ENCODE results near the gene EFCAB14. TPM values are rescaled to one million over a fixed set of nuclear protein-coding genes. Genes with fewer than 3 reads are reported as not detected.

Gene EFCAB14
- total RNA-seq, 1 donor from 2014 or later = 50.7 TPM

DNA sequence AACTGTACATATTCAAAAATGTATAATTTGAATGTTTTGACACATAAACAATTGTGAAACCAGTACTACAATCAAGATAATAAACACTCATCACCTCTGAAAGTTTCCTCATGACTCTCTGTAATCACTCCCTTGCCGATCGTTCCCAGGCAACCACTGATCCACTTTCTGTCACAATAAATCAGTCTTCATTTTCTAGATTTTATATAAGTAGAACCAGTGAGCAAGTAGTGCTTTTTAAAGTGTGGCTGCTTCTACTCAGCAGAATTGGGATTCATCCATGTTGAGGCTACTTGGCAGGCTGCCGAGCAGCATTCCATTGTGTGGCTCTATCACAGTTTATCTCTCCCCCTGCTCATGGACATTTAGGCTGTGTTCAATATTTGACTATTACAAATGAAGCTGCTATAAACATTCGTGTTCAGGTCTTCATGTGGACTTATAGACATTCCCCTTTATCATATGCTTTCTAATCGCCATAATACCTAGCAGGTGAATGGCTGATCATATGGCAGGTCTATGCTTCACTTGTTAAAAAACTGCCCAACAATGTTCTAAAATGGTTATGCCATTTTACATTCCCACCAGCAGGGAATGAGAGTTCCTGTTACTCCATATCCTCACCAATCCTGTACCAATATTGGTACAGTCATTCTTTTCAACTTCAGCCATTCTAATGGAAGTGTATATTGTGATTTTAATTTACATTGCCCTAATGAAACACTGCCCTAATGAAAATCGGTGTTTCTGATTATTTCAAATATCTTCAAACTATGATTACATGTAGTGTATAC, 26.7 kb downstream of the EFCAB14 start:
- Histone ChIP-seq H3K27ac (ENCODE audit: low read depth, low read length) (no peak overlapping the region), H3K79me2 (ENCODE audit: insufficient read depth, low read length) (peaks cover 2% of the 10 kb centered on the region), H2AFZ (ENCODE audit: low read depth, low read length) (no peak overlapping the region), H3K4me2 (ENCODE audit: low read length) (no peak overlapping the region), H4K20me1 (ENCODE audit: insufficient read depth, low read length) (peaks cover 48% of the 10 kb centered on the region), H3K9me3 (ENCODE audit: insufficient read depth, low read depth, low read length) (no peaks in the 10 kb centered on the region), H3K36me3 (ENCODE audit: insufficient read depth, low read length) (peaks cover 48% of the 10 kb centered on the region), H3K4me1 (ENCODE audit: insufficient read depth, low read length) (no peaks in the 10 kb centered on the region), H3K9ac (ENCODE audit: low read length) (no peak overlapping the region), H3K27me3 (ENCODE audit: insufficient read depth, low read length) (no peaks in the 10 kb centered on the region), H3K4me3 (ENCODE audit: insufficient read depth, low read depth, low read length) (no peak overlapping the region)
- Mint-ChIP-seq H3K4me1 (ENCODE audit: low read depth, unreplicated experiment) (peaks cover 18% of the 10 kb centered on the region), H3K27ac (ENCODE audit: unreplicated experiment) (no peak overlapping the region), H3K9me3 (ENCODE audit: unreplicated experiment) (no peaks in the 10 kb centered on the region), H3K36me3 (ENCODE audit: low read depth, unreplicated experiment) (peaks cover 11% of the 10 kb centered on the region), H3K27me3 (ENCODE audit: low read depth, unreplicated experiment) (no peaks in the 10 kb centered on the region), H3K4me3 (ENCODE audit: unreplicated experiment) (no peak overlapping the region)
- FAIRE-seq (no peak), DNase-seq (ENCODE audit: low read depth) (peak; percentile 16)
- TF ChIP-seq, protein P1, sequence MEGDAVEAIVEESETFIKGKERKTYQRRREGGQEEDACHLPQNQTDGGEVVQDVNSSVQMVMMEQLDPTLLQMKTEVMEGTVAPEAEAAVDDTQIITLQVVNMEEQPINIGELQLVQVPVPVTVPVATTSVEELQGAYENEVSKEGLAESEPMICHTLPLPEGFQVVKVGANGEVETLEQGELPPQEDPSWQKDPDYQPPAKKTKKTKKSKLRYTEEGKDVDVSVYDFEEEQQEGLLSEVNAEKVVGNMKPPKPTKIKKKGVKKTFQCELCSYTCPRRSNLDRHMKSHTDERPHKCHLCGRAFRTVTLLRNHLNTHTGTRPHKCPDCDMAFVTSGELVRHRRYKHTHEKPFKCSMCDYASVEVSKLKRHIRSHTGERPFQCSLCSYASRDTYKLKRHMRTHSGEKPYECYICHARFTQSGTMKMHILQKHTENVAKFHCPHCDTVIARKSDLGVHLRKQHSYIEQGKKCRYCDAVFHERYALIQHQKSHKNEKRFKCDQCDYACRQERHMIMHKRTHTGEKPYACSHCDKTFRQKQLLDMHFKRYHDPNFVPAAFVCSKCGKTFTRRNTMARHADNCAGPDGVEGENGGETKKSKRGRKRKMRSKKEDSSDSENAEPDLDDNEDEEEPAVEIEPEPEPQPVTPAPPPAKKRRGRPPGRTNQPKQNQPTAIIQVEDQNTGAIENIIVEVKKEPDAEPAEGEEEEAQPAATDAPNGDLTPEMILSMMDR (IDR thresholded peaks at IDR 0.05; ENCODE audit: insufficient read depth, low read depth, low read length) = peak; percentile 31
- no peak for TF ChIP-seq EZH2 (IDR thresholded peaks at IDR 0.05; ENCODE audit: insufficient read depth, low read length)

DNA sequence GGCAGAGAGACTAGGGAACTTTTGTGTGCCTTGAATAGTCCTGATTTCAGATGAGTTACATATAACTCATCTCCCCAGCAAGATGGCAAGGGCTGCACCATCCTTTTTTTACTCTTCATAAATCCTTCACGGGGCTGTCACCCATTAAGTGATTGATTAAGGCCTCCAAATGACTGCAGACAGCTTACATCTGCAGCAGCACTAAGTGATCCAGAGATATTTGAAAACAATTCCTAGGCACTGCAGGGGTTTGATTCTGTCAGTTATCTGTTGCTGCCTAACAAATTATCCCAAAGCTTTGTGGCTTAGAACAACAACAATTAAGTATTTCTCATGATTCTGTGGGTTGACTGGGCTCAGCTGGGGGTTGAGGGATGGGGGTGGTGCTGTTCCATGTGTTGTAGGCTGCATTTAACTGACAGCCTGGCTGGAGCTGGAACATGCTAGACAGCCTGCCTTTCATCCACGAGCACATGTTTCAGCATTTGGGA, 27.9 kb downstream of the EFCAB14 start:
- no peak overlapping the region for H2AFZ ChIP-seq (ENCODE audit: low read depth, low read length)
- Mint-ChIP-seq H3K27ac (ENCODE audit: unreplicated experiment) (no peak overlapping the region), H3K4me3 (ENCODE audit: unreplicated experiment) (no peak overlapping the region), H3K36me3 (ENCODE audit: low read depth, unreplicated experiment) (peaks cover 11% of the 10 kb centered on the region), H3K4me1 (ENCODE audit: low read depth, unreplicated experiment) (peaks cover 18% of the 10 kb centered on the region), H3K9me3 (ENCODE audit: unreplicated experiment) (no peaks in the 10 kb centered on the region), H3K27me3 (ENCODE audit: low read depth, unreplicated experiment) (no peaks in the 10 kb centered on the region)
- no peak overlapping the region for H3K4me2 ChIP-seq (ENCODE audit: low read length)
- H3K79me2 ChIP-seq (ENCODE audit: insufficient read depth, low read length) = peaks cover 2% of the 10 kb centered on the region
- H3K4me3 ChIP-seq (ENCODE audit: insufficient read depth, low read depth, low read length) = no peak overlapping the region
- no peak overlapping the region for H3K27ac ChIP-seq (ENCODE audit: low read depth, low read length)
- no peak for TF ChIP-seq EZH2 (IDR thresholded peaks at IDR 0.05; ENCODE audit: insufficient read depth, low read length)
- TF ChIP-seq, protein P1 (IDR thresholded peaks at IDR 0.05; ENCODE audit: insufficient read depth, low read depth, low read length) = no peak
- H3K27me3 ChIP-seq (ENCODE audit: insufficient read depth, low read length) = no peaks in the 10 kb centered on the region
- peaks cover 52% of the 10 kb centered on the region for H3K36me3 ChIP-seq (ENCODE audit: insufficient read depth, low read length)
- peak; percentile 30 for DNase-seq (ENCODE audit: low read depth)
- FAIRE-seq = no peak
- H3K9ac ChIP-seq (ENCODE audit: low read length) = no peak overlapping the region
- H4K20me1 ChIP-seq (ENCODE audit: insufficient read depth, low read length) = peaks cover 42% of the 10 kb centered on the region
- H3K4me1 ChIP-seq (ENCODE audit: insufficient read depth, low read length) = no peaks in the 10 kb centered on the region
- H3K9me3 ChIP-seq (ENCODE audit: insufficient read depth, low read depth, low read length) = no peaks in the 10 kb centered on the region

DNA sequence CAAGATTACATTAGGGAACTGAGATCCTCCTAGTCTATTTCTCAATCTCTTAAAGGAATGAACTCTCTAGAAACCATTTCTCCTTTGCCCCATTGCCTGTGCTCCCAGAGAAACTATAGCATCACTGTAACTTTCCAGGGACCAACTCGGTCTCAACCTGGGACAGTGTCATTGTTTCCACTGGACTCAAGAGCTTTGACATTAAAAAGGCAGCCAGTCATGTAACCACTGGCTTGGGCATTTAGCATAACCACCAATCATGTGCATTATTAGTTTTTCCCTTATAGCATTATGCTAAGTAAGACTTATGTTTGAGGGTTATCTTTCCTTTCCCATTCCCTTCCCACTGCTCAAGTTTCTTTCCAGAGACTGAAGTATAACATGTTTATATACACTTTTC, 29.0 kb downstream of the EFCAB14 start:
- H3K36me3 ChIP-seq (ENCODE audit: insufficient read depth, low read length) = peaks cover 50% of the 10 kb centered on the region
- H3K4me2 ChIP-seq (ENCODE audit: low read length) = no peak overlapping the region
- no peak overlapping the region for H3K27ac ChIP-seq (ENCODE audit: low read depth, low read length)
- no peak overlapping the region for H2AFZ ChIP-seq (ENCODE audit: low read depth, low read length)
- no peak for DNase-seq (ENCODE audit: low read depth)
- peaks cover 4% of the 10 kb centered on the region for H3K36me3 Mint-ChIP-seq (ENCODE audit: low read depth, unreplicated experiment)
- H3K4me3 Mint-ChIP-seq (ENCODE audit: unreplicated experiment) = no peak overlapping the region
- H3K27ac Mint-ChIP-seq (ENCODE audit: unreplicated experiment) = no peak overlapping the region
- H3K9me3 Mint-ChIP-seq (ENCODE audit: unreplicated experiment) = no peaks in the 10 kb centered on the region
- no peak overlapping the region for H3K9ac ChIP-seq (ENCODE audit: low read length)
- no peak for TF ChIP-seq EZH2 (IDR thresholded peaks at IDR 0.05; ENCODE audit: insufficient read depth, low read length)
- TF ChIP-seq, protein P1 (IDR thresholded peaks at IDR 0.05; ENCODE audit: insufficient read depth, low read depth, low read length) = no peak
- no peaks in the 10 kb centered on the region for H3K79me2 ChIP-seq (ENCODE audit: insufficient read depth, low read length)
- H3K4me3 ChIP-seq (ENCODE audit: insufficient read depth, low read depth, low read length) = no peak overlapping the region
- FAIRE-seq = no peak
- no peaks in the 10 kb centered on the region for H3K27me3 ChIP-seq (ENCODE audit: insufficient read depth, low read length)
- H4K20me1 ChIP-seq (ENCODE audit: insufficient read depth, low read length) = peaks cover 42% of the 10 kb centered on the region
- H3K4me1 Mint-ChIP-seq (ENCODE audit: low read depth, unreplicated experiment) = peaks cover 23% of the 10 kb centered on the region
- H3K27me3 Mint-ChIP-seq (ENCODE audit: low read depth, unreplicated experiment) = no peaks in the 10 kb centered on the region
- H3K9me3 ChIP-seq (ENCODE audit: insufficient read depth, low read depth, low read length) = no peaks in the 10 kb centered on the region
- H3K4me1 ChIP-seq (ENCODE audit: insufficient read depth, low read length) = no peaks in the 10 kb centered on the region
